HEK293 (cell line): ENCODE measurements around the gene CARS1.

Experiments used
- CTCF ChIA-PET: fragments of 350-600 bp; formaldehyde crosslinking; extraction: SDS; loops from one replicate; lab custom pipeline; 2021; ENCODE audit warnings: antibody characterized with exemption; lab: Yijun Ruan, JAX
- POLR2A ChIA-PET: fragments of 300-600 bp; formaldehyde crosslinking; extraction: SDS; loops from one replicate; lab custom pipeline; 2020; ENCODE audit warnings: antibody characterized with exemption, inconsistent platforms; lab: Yijun Ruan, JAX
- H3K27ac ChIP-seq: fragments of 200-500 bp; sonication (Bioruptor generic); 2 replicates; pipeline ENCODE4 v1.5.1; 2014; ENCODE audit warnings: low read depth, low read length, control low read depth, inconsistent platforms; ENCODE audit errors: extremely low read depth
- H3K36me3 ChIP-seq, 2 experiments: fragments of 200-500 bp in 1 of 2; sonication (Bioruptor generic) in 1 of 2; 1 replicate in 1 of 2; 2 replicates in 1 of 2; pipeline ENCODE4 v1.5.1; 2014 to 2017; ENCODE audit warnings: inconsistent platforms in 2 of 2, low read length in 2 of 2; ENCODE audit not compliant: control insufficient read depth in 2 of 2, insufficient read depth in 1 of 2
- H3K4me1 ChIP-seq: fragments of 200-500 bp; sonication (Bioruptor generic); 2 replicates; pipeline ENCODE4 v1.5.1; 2014; ENCODE audit warnings: mild to moderate bottlenecking, low read length, inconsistent platforms; ENCODE audit not compliant: control insufficient read depth, insufficient read depth
- H3K4me3 ChIP-seq: 2 replicates; pipeline ENCODE4 v1.5.1; 2011; ENCODE audit warnings: low read depth, mild to moderate bottlenecking, control low read depth, low read length, moderate library complexity
- H3K9me3 ChIP-seq: fragments of 200-500 bp; sonication (Bioruptor generic); 2 replicates; pipeline ENCODE4 v1.5.1; 2014; ENCODE audit warnings: low read depth, low read length, inconsistent platforms; ENCODE audit not compliant: control insufficient read depth, insufficient read depth
- EGR2 ChIP-seq: fragments of 450-650 bp; formaldehyde crosslinking; IDR thresholded peaks from 2 replicates; pipeline ENCODE4 v1.5.1; 2016; ENCODE audit warnings: low read depth, missing biosample characterization, missing genetic modification characterization
- GFI1B ChIP-seq: fragments of 450-650 bp; formaldehyde crosslinking; IDR thresholded peaks from 2 replicates; pipeline ENCODE4 v1.5.1; 2016; ENCODE audit warnings: missing biosample characterization, missing genetic modification characterization
- GLI2 ChIP-seq: fragments of 450-650 bp; formaldehyde crosslinking; IDR thresholded peaks from 2 replicates; pipeline ENCODE4; 2017; ENCODE audit warnings: missing biosample characterization, missing genetic modification characterization, low read depth, borderline replicate concordance
- RBAK ChIP-seq: fragments of 450-650 bp; formaldehyde crosslinking; IDR thresholded peaks from 2 replicates; pipeline ENCODE4 v1.5.1; 2016; ENCODE audit warnings: missing biosample characterization, missing genetic modification characterization
- SCRT2 ChIP-seq: fragments of 450-650 bp; formaldehyde crosslinking; IDR thresholded peaks from 2 replicates; pipeline ENCODE4 v1.5.1; 2016; ENCODE audit warnings: missing biosample characterization, missing genetic modification characterization
- SP2 ChIP-seq: fragments of 450-650 bp; formaldehyde crosslinking; IDR thresholded peaks from 2 replicates; pipeline ENCODE4 v1.5.1; 2016; ENCODE audit warnings: missing biosample characterization, missing genetic modification characterization
- YY1 ChIP-seq: fragments of 450-650 bp; formaldehyde crosslinking; IDR thresholded peaks from 2 replicates; pipeline ENCODE4 v1.5.1; 2018; ENCODE audit warnings: missing biosample characterization, missing genetic modification characterization
- ZNF10 ChIP-seq: fragments of 450-650 bp; formaldehyde crosslinking; IDR thresholded peaks from 2 replicates; pipeline ENCODE4 v1.5.1; 2017; ENCODE audit warnings: missing biosample characterization, missing genetic modification characterization
- ZNF112 ChIP-seq: fragments of 450-650 bp; formaldehyde crosslinking; IDR thresholded peaks from 2 replicates; pipeline ENCODE4 v1.5.0; 2017; ENCODE audit warnings: missing biosample characterization, missing genetic modification characterization
- ZNF335 ChIP-seq: fragments of 450-650 bp; formaldehyde crosslinking; conservative IDR thresholded peaks from 2 replicates; pipeline ENCODE4 v1.5.1; 2016; ENCODE audit warnings: missing biosample characterization, missing genetic modification characterization
- ZNF544 ChIP-seq: fragments of 450-650 bp; formaldehyde crosslinking; IDR thresholded peaks from 2 replicates; pipeline ENCODE4 v1.5.0; 2017; ENCODE audit warnings: missing biosample characterization, missing genetic modification characterization
- ZNF549 ChIP-seq: fragments of 450-650 bp; IDR thresholded peaks from 2 replicates; pipeline ENCODE4 v1.5.1; 2018; ENCODE audit warnings: missing biosample characterization, missing genetic modification characterization, mild to moderate bottlenecking, inconsistent platforms, moderate library complexity
- ZNF658 ChIP-seq: fragments of 450-650 bp; formaldehyde crosslinking; IDR thresholded peaks from 2 replicates; pipeline ENCODE4; 2016; ENCODE audit warnings: missing biosample characterization, missing genetic modification characterization
- ZNF707 ChIP-seq: fragments of 450-650 bp; formaldehyde crosslinking; IDR thresholded peaks from 2 replicates; pipeline ENCODE4 v1.5.1; 2016; ENCODE audit warnings: missing biosample characterization, missing genetic modification characterization
- ZSCAN30 ChIP-seq: fragments of 450-650 bp; IDR thresholded peaks from 2 replicates; pipeline ENCODE4 v1.5.1; 2018; ENCODE audit warnings: missing biosample characterization, mild to moderate bottlenecking, missing genetic modification characterization, moderate library complexity
- TF ChIP-seq, protein P1 (sequence below): fragments of 450-650 bp; formaldehyde crosslinking; IDR thresholded peaks from 2 replicates; pipeline ENCODE4 v1.5.1; 2016; ENCODE audit warnings: missing biosample characterization, missing genetic modification characterization
- TF ChIP-seq, protein P2 (sequence below): fragments of 450-650 bp; formaldehyde crosslinking; IDR thresholded peaks from 2 replicates; pipeline ENCODE4 v1.5.1; 2016; ENCODE audit warnings: missing biosample characterization, missing genetic modification characterization
- TF ChIP-seq, protein P3 (sequence below): fragments of 450-650 bp; formaldehyde crosslinking; IDR thresholded peaks from 2 replicates; pipeline ENCODE4 v1.5.1; 2016; ENCODE audit warnings: missing biosample characterization, missing genetic modification characterization
- TF ChIP-seq, protein P4 (sequence below): fragments of 450-650 bp; formaldehyde crosslinking; IDR thresholded peaks from 2 replicates; pipeline ENCODE4 v1.5.1; 2016; ENCODE audit warnings: missing biosample characterization, missing genetic modification characterization, borderline replicate concordance

CARS1 gene

DNA sequence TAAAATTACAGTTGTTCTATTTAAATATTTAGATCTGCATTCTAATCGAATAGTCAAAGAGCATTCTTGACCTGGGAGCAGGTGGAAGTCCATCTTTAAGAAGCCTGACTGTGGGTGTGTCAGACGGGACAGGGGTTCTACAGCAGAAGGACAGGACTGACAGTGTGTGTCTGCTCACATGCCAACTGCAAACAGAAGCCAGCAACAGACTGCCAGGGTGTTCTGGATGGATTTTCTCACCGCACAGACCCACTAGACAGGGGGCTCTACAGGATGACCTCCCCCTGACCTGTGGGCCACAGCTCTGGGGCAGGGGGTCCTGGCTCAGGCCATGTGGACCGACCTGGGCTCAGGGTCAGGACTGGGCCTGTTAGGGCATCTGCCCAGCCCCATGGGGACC, 42.3 kb downstream of the CARS1 start:
- ChIA-PET POLR2A (interaction anchor here (0.8 kb wide), 1 partner anchor 86 kb away, joined by 3 read pairs; the partner anchor contains the start of gene PHLDA2), CTCF (interaction anchor here (0.9 to 1.3 kb wide), 4 partner anchors 10 to 90 kb away, joined by 3 to 4 read pairs (median 3); no protein-coding TSS in a partner anchor)
- no peak for TF ChIP-seq ZNF335 (tag by site-specific recombination)
- TF ChIP-seq ZNF112 (tag by site-specific recombination) = no peak
- TF ChIP-seq, protein P1, sequence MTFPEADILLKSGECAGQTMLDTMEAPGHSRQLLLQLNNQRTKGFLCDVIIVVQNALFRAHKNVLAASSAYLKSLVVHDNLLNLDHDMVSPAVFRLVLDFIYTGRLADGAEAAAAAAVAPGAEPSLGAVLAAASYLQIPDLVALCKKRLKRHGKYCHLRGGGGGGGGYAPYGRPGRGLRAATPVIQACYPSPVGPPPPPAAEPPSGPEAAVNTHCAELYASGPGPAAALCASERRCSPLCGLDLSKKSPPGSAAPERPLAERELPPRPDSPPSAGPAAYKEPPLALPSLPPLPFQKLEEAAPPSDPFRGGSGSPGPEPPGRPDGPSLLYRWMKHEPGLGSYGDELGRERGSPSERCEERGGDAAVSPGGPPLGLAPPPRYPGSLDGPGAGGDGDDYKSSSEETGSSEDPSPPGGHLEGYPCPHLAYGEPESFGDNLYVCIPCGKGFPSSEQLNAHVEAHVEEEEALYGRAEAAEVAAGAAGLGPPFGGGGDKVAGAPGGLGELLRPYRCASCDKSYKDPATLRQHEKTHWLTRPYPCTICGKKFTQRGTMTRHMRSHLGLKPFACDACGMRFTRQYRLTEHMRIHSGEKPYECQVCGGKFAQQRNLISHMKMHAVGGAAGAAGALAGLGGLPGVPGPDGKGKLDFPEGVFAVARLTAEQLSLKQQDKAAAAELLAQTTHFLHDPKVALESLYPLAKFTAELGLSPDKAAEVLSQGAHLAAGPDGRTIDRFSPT (tag by site-specific recombination) = no peak
- no peak for TF ChIP-seq ZNF707 (tag by site-specific recombination)
- TF ChIP-seq, protein P2, sequence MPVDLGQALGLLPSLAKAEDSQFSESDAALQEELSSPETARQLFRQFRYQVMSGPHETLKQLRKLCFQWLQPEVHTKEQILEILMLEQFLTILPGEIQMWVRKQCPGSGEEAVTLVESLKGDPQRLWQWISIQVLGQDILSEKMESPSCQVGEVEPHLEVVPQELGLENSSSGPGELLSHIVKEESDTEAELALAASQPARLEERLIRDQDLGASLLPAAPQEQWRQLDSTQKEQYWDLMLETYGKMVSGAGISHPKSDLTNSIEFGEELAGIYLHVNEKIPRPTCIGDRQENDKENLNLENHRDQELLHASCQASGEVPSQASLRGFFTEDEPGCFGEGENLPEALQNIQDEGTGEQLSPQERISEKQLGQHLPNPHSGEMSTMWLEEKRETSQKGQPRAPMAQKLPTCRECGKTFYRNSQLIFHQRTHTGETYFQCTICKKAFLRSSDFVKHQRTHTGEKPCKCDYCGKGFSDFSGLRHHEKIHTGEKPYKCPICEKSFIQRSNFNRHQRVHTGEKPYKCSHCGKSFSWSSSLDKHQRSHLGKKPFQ = no peak
- TF ChIP-seq YY1 = no peak
- H3K27ac ChIP-seq = no peak overlapping the region
- no peaks in the 10 kb centered on the region for H3K9me3 ChIP-seq
- no peaks in the 10 kb centered on the region for H3K4me1 ChIP-seq
- H3K36me3 ChIP-seq = peaks cover 0 to 87% of the 10 kb centered on the region in 2 experiments; a peak in 1 of 3 replicates
- H3K4me3 ChIP-seq = no peak overlapping the region

DNA sequence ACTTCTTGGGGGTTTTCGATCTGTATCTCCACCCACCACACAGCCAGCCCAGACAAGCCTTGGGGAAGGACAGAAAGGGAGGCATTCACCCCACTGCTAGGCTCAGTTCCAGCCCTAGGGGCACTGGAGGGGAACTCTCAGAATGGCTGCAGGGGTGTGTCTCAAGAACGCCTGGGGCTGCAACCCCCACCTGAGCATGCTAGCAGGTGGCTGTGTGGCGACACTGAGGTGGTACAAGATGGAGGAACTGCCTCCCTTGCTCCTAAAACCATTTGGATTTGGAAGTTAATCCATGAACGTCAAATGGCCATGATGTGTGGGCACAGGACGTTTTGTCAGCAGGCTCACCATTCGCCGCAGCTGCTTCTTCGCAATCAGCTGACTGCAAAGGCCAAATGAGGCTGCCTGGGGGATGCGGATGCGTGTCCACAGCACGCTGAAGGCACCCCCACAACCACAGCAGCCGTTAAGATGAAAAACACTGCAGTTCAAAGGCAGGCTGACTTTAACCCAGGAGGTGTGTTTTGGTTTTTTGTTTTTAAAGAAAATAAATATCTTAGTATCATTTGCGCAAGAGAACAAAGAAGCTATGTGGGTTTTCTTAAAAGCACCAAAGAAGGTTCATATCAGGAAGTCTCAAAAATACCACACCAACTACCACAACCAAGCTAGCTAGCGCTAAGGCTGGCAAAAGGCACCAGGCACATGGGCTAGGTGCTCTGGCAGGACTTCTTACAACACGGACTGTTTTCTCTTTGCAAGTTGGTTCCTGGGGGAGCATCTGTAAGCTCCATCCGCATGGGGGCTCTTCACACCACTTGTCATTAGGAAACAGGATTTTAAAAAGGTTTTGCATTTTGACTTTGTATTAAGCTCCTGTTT, 42.9 kb downstream of the CARS1 start:
- H3K4me3 ChIP-seq = no peak overlapping the region
- H3K27ac ChIP-seq = no peak overlapping the region
- no peak for TF ChIP-seq ZNF10
- no peak for TF ChIP-seq SCRT2 (tag by site-specific recombination)
- TF ChIP-seq GFI1B = no peak
- TF ChIP-seq GLI2 (tag by site-specific recombination) = no peak
- no peak for TF ChIP-seq ZNF658 (tag by site-specific recombination)
- TF ChIP-seq, protein P3, sequence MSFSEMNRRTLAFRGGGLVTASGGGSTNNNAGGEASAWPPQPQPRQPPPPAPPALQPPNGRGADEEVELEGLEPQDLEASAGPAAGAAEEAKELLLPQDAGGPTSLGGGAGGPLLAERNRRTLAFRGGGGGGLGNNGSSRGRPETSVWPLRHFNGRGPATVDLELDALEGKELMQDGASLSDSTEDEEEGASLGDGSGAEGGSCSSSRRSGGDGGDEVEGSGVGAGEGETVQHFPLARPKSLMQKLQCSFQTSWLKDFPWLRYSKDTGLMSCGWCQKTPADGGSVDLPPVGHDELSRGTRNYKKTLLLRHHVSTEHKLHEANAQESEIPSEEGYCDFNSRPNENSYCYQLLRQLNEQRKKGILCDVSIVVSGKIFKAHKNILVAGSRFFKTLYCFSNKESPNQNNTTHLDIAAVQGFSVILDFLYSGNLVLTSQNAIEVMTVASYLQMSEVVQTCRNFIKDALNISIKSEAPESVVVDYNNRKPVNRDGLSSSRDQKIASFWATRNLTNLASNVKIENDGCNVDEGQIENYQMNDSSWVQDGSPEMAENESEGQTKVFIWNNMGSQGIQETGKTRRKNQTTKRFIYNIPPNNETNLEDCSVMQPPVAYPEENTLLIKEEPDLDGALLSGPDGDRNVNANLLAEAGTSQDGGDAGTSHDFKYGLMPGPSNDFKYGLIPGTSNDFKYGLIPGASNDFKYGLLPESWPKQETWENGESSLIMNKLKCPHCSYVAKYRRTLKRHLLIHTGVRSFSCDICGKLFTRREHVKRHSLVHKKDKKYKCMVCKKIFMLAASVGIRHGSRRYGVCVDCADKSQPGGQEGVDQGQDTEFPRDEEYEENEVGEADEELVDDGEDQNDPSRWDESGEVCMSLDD (tag by site-specific recombination) = no peak
- TF ChIP-seq EGR2 (tag by site-specific recombination) = no peak
- TF ChIP-seq ZSCAN30 = no peak
- TF ChIP-seq, protein P4, sequence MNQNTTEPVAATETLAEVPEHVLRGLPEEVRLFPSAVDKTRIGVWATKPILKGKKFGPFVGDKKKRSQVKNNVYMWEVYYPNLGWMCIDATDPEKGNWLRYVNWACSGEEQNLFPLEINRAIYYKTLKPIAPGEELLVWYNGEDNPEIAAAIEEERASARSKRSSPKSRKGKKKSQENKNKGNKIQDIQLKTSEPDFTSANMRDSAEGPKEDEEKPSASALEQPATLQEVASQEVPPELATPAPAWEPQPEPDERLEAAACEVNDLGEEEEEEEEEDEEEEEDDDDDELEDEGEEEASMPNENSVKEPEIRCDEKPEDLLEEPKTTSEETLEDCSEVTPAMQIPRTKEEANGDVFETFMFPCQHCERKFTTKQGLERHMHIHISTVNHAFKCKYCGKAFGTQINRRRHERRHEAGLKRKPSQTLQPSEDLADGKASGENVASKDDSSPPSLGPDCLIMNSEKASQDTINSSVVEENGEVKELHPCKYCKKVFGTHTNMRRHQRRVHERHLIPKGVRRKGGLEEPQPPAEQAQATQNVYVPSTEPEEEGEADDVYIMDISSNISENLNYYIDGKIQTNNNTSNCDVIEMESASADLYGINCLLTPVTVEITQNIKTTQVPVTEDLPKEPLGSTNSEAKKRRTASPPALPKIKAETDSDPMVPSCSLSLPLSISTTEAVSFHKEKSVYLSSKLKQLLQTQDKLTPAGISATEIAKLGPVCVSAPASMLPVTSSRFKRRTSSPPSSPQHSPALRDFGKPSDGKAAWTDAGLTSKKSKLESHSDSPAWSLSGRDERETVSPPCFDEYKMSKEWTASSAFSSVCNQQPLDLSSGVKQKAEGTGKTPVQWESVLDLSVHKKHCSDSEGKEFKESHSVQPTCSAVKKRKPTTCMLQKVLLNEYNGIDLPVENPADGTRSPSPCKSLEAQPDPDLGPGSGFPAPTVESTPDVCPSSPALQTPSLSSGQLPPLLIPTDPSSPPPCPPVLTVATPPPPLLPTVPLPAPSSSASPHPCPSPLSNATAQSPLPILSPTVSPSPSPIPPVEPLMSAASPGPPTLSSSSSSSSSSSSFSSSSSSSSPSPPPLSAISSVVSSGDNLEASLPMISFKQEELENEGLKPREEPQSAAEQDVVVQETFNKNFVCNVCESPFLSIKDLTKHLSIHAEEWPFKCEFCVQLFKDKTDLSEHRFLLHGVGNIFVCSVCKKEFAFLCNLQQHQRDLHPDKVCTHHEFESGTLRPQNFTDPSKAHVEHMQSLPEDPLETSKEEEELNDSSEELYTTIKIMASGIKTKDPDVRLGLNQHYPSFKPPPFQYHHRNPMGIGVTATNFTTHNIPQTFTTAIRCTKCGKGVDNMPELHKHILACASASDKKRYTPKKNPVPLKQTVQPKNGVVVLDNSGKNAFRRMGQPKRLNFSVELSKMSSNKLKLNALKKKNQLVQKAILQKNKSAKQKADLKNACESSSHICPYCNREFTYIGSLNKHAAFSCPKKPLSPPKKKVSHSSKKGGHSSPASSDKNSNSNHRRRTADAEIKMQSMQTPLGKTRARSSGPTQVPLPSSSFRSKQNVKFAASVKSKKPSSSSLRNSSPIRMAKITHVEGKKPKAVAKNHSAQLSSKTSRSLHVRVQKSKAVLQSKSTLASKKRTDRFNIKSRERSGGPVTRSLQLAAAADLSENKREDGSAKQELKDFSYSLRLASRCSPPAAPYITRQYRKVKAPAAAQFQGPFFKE (tag by site-specific recombination) = no peak
- no peak for TF ChIP-seq ZNF544 (tag by site-specific recombination)
- TF ChIP-seq SP2 = no peak
- TF ChIP-seq ZNF549 (tag by site-specific recombination) = no peak
- TF ChIP-seq RBAK (tag by site-specific recombination) = no peak
- H3K9me3 ChIP-seq = no peaks in the 10 kb centered on the region
- CTCF ChIA-PET = interaction anchor here (0.9 to 1.3 kb wide), 3 partner anchors 10 to 77 kb away, joined by 3 to 4 read pairs (median 3); no protein-coding TSS in a partner anchor
- no peaks in the 10 kb centered on the region for H3K4me1 ChIP-seq
- H3K36me3 ChIP-seq = peaks cover 0 to 87% of the 10 kb centered on the region in 2 experiments; a peak in 1 of 3 replicates
- POLR2A ChIA-PET = interaction anchor here (0.8 kb wide), 1 partner anchor 85 kb away, joined by 3 read pairs; the partner anchor contains the start of gene PHLDA2
